Stimulated activated CD4-positive, alpha-beta T cell treated with anti-CD3 and anti-CD28 coated beads, Interleukin-1b, Interleukin-23, amount 100 ng/mL, for 48 hours (primary cell): ENCODE results near the gene GARIN5A.

Experiments used
- DNase-seq: peaks from one replicate; pipeline ENCODE4 v3.0.0-alpha.2; 2020

GARIN5A gene

DNA sequence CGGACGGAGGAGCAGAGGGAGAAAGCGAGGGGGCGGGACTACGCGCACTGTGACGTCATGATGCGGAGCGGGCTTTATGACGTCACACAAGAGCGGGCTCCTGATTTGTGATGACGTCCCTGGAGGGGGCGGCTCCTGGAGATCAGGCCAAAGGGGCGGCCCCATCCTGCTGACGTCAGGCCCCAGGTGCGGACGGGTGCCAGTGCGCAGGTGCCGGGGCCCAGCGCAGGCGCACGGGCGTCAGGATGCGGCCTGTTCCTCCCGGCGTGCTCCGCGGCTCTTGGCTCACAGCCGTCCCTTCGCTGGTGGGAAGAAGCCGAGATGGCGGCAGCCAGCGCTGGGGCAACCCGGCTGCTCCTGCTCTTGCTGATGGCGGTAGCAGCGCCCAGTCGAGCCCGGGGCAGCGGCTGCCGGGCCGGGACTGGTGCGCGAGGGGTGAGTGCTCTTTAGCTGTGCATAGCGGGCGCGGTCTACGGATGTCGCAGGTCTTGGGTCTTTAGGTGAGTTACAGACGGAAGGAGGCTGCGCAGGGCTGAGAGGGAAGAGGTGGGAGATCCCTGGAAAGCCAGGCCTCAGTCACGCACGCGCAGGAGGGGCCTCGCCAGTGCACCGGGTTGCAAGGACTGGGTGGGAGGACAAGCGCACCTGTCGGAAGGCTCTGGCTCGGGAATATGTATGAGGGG, at the start of gene GARIN5A, which contains the start of gene EMC10:
Gene GARIN5A (minus strand): TSS at position 625 of the 683 bp plus-strand sequence. CDS start 460 bp downstream, at position 165.
Gene EMC10 (plus strand): TSS at position 284 of the 683 bp plus-strand sequence. CDS start 38 bp downstream, at position 322.
- DNase-seq: peak; percentile 97

DNA sequence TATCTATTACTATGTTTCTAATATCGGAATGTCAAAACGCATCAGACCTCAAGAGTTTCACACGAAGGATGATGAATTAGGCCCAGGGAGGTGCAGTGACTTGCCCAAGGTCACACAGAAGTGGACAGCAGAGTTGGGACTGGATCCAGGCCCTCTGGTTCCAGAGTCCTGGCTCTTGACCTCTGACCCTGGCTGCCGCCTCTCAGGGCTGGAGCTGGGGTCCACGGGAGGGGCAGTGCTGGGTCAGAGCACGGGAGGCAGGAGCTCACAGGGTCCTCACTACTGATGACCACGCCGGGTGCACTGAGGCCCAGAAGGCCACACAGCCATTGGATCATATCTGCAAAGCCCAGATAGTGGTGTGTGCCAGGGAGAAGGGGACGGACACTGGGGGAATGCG, 46.2 kb upstream of the GARIN5A start:
- no peak for DNase-seq

DNA sequence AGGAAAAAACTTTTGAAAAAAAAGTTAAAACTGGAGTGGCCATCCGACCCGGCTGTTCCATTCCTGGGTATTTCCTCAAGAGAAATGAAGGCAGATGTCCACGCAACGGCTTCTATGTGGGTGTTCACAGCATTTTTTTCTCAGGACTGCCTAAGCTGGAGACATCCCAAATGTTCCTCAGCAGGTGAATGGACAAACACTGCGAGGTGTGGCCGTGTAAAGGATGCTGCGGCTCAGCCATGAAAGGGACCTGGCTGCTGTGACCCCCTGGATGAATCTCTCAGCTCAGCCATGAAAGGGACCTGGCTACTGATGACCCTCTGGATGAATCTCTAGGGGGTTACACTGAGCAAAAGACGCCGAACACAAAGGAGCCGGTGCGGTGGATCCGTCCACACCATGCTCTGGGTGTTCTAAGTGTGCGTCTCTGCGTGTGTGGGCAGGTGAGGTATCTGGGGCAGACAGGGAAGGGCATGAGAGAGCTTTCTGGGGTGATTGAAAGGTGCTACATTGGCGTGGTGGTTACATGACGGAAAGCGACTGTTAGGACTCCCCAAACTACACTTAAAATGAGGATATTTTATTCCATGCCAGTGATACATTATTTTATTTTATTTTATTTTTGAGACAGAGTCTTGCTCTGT, 44.3 kb upstream of the GARIN5A start:
- DNase-seq: no peak

DNA sequence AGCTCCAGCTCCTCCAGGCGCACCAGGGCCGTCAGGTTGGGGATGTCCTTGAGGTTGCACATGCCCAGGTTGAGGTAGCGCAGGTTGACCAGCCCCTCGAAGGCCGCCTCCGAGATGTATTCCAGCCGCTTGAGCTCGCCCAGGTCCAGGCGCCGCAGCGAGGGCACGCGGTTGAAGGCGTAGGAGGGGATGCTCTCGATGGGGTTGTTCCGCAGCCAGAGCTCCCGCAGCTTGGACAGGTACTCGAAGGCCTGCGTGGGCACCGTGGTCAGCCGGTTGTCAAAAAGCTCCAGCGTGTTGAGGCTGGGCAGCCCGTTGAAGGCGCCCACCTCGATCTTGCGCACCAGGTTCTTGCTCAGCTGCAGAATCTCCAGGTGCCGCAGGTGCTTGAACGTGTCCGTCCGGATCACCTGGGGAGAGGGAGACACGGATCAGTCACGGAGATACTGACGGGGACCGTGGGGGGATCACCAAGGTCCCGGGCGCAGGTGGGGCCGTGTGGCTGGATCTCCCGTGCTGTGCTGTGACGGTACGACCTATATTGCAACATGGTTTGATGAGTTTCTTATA, 42.4 kb upstream of the GARIN5A start:
- DNase-seq: no peak

DNA sequence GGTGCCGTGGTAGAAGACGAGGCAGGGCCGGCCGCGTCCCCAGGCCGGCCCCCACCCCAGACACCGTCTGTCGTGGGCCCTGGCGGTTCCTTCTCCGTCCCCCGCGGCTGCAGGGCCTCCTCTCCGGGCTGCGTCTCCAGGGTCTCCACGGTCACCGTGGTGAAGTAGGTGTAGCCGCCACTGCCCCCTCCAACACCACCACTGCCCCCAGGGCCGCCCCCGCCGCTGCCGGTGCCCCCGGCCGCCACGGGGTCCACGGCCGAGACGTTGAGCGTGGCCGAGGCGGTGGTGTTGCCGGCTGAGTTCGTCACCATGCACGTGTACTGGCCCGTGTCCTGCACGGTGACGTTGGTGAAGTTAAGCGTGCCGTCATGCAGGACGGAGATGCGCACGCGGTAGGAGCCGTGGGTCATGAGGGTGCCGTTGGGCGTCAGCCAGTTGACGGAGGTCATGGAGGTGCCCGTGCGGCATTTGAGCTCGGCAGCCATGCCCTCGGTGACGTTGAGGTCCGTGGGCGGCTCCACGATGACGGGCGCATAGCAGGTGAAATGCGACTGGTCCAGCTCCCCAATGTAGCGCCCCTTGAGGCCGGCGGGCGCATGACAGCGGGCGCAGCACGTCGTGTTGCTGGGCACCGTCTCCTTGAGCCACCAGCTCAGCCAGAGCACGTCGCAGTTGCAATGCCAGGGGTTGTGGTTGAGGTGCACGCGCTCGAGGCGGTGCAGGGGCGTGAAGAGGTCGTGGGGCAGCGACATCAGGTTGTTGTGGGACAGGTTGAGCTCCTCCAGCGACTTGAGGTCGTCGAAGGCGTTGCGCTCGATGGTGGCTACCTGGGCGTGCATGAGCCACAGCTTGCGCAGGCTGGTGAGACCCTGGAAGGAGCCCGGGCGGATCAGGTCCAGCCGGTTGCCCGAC, 41.7 kb upstream of the GARIN5A start:
- no peak for DNase-seq

DNA sequence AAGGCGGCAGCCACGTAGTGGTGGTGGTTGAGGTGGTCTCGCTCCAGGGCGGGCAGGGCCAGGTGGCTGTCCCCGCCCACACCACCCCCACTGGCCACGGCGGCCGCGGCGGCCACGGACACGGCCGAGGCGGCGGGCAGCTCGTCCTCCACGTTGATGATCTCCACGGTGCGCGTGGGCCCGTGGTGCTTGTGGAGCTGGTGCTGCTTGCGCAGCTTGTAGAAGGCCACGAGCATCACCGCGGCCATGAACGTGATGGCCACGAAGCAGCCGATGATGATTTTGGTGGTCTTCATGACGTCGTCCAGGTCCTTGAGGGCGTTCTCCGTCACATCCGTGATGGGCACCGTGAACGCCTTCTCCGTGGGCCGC, 41.0 kb upstream of the GARIN5A start:
- no peak for DNase-seq

DNA sequence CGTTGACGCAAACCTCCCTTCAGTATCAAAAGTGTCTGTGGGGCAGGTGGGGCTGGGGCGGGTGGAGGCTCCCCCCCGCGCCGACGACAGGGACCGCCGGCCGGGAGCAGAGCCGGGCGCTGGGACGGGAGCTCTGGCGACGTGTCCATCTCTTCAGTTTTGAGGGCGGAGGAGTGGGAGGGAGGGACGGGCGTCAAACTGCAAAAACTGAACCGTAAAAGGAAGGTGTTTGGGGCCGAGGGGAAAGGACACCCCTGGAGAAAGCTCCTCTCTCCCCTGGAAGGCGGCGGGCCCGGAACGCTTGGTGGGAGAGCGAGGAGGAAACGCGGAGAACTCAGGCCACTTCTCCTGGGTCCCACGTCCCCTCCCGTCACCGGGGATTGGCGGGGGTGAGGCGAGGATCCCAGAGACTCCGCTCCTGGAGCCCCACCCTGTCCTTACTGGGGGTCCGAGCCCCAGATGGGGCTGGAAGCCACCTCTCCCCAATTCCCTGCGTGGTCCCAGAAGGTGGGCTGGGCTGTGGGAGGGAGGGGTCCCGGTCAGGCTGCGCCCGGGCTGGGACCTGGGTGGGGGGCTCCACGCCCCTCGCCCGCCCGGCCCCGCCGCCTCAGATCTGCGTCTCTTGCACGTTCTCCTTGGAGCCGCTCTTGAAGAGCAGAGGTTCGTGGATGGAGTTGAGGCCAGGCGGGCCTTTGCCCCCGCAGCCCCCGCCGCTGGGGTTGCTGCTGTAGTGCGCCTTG, 40.5 kb upstream of the GARIN5A start:
- no peak for DNase-seq

DNA sequence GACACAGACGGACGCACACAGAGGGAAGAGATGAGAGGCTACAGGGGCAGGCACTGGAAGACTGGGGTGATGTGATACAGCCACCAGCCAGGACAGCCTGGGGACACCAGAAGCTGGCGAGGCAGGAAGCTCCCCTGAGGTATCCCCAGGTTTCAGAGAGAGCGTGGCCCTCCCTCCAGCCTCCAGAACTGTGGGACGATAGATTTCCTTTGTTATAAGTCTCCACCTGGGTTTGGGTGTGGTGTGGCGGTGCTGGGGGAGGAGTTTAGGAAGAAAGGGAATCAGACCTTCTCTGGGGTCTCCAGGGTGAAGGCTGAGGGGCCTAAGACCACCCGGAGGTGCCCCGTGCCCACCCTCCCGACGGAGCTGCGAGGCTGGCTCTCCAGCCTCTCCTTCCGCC, 39.8 kb upstream of the GARIN5A start:
- DNase-seq: no peak

DNA sequence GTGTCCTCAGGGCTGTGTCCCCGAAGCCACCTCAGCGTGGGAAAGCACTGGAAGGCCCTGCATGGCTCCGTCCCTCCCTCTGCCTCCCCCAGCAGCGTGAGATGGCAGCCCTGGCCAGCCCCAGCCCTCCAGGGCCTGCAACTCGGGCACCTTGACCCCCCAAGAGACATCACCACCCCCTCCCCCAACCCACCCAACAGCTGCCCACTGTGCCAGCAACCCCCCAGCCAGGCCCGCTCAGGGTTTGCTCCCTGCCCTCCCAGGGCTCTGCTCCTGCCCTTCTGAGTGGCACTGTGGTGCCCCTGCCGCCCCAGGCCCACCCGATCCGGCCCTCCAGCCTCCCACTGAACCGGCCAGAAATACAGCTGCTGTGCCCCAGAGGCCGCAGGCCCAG, 38.5 kb upstream of the GARIN5A start:
- no peak for DNase-seq

DNA sequence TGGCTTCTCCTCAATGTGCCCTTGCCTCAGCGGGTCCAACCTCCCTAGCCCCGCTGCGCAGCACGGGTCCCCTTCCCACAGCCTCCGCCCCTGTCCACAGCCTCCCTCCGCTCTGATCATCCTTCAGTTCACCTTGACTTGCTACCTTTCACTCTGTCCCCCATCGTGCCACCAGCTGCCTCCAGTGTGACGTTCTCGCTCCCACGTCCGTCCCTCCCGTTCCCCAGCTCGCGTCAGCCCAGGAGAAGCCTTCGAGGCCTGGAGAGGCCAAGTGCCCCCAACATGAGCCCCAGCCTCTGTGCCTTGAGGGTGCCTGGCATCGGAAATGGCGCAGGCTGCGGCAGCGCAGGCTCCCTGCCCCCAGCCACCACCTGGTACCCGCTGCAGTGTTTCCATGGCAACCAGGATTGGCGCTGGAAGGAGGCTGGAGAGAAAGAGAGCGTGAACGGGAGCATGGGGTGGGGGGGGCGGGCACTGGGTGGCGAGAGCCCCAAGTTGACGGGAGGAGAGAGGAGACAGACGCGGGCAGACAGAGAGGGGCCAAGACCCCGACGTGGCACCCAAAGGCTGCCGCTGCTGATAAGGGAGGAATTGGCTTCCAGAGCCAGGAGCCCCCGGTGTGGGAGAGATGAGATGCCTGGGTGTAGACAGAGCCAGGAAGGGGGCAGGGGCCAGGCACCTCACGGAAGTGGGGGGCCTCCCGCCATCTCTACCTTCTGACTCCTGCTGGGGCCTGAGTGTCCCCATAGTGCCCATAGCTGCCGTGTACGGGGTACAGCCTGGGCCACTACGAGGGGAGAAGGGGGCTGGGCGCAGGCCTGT, 37.9 kb upstream of the GARIN5A start:
- no peak for DNase-seq

DNA sequence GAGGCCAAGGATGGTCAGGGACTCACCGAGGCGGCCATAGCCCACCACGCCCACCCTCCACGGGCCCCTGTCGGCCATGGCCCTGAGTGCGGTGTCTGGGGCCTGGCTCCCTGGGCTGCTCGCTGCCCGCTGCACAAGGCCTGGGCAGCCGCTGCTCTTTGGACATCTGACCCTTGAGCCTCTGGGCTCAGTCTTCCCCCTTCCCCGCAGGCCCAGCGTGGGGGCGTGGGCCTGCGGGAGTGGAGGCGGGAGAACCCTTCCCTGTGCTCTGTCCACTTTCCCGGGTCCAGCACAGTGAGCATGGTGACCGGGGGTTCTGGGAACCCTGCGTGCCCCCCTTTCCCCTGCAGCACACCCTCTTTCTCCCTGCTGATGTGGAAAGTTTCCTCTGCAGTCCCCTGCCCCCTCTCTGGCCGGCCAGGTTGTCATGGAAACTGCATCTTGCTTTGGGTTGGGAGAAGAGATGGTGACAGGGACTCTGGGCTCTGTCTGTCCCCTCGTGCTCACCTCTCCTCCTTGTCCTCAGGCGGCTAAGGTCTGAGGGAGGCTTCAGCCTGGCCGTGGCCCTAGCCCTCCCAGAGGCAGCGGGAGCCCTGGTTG, 37.2 kb upstream of the GARIN5A start, which contains the start of gene ASPDH:
Gene ASPDH (minus strand): TSS at position 168 of the 600 bp plus-strand sequence. CDS start 90 bp downstream, at position 78.
- no peak for DNase-seq

DNA sequence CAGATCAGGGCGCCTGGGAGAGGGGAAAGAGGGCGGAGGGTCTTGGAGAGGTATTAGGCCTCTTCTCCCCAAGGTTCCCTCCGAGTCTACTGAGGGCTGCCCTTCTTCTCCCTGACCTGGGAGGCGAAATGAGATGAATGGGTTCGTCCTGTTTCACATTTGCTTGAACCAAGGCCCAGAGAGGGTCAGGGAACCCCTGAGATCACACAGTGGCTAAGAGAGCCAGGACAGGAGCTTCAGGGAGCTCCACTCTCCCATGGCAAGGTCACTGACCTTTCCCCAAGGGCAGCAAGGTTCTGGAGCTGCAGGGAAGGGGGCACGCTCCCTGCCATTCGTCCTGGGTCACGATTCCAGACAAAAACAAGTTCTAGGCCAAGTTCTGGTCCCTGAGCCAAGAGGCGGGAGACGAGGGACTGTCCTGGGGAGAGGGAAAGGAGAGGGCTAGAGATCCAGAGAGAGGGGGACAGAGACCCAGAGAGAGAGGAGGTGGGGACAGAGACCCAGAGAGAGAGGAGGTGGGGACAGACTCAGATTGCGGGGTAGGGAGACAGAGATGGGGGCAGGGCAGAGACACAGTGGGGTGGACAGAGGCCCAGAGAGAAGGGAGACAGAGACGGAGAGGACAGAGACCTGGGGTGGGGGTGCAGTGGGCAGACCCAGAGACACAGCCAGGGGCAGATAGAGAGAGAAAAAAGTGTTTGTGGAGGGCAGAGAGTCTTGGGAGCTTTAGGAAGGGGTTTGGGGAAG, 36.5 kb upstream of the GARIN5A start:
- no peak for DNase-seq

DNA sequence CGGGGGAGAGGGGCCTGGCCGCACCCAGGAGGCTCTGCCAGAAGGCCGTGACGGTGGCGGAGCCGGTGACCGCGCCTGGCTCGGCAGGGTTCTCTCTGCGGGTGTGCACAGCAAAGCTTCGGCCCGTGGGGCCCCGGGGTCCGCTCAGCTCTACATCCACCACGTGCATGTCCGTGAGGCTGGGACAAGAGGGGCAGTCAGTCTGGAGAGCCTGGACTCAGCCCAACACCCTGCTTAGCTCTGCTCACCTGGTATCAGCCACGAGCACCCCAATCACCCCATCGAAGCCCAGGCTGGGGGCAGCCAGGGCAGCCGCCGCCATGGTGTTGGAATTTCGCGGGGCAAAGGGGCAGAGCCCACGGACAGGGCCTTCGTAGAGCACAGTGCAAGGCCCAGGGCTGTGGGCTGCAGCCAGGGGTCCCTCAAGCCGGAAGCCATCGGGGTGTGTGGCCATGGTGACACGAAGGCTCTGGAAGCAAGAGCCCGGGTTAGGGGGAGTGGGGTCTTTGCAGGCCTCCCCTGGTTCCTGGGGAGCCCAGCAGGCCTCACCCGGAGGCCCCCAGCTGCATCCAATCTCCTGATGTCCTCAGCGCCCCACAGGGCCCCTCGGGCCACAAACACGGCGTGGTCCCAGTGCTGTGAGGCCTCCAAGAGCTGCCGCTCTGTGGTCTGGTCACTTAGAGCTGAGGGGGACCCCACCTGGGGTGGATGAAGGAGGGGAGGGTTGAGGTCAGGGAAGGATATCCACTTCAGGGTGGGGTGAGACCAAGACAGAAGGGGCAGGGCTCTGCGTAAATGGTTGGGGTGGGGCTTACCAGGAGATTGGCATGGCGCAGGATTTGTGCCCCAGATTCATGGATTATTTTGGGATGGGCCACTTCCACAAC, 35.7 kb upstream of the GARIN5A start:
- no peak for DNase-seq

DNA sequence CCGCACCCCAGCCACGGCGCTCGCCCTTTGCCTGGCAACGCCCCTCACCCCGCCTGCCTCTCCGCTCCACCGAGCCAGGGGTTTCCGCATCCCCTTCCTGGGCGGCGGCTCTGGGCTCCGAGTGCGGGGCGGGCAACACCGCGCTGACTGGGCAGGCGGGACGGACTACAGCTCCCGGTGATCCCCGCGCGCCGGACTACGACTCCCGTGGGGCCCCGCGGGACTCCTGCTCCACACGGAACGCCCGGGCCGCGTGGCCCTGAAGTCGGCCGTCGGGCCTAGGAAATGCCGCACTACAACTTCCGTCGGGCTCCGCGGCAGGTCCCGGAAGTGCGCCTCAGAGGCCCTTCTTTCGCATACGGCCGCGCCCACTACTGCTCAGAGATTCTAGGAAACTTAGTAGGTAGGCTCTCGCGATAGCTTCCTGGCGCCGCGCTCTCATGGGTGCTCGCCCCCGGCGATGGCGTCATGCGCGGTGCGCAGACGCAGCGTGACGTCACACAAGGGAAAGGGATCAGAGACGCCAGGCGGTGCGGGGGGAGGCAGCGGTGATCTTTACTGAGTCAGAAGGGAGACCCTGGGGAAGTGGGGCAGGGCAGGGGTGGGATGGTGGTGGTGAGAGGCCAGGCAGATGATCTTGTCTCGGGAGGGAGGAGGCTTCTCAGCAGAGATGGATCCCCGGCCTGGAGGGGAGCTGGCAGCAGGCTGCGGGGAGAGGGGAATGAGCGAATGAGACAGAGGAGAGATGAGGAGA, 34.6 kb upstream of the GARIN5A start, which contains the start of gene JOSD2:
Gene JOSD2 (minus strand): TSS at position 123 of the 754 bp plus-strand sequence. CDS start 760 bp downstream, outside the sequence.
- peak; percentile 98 for DNase-seq

DNA sequence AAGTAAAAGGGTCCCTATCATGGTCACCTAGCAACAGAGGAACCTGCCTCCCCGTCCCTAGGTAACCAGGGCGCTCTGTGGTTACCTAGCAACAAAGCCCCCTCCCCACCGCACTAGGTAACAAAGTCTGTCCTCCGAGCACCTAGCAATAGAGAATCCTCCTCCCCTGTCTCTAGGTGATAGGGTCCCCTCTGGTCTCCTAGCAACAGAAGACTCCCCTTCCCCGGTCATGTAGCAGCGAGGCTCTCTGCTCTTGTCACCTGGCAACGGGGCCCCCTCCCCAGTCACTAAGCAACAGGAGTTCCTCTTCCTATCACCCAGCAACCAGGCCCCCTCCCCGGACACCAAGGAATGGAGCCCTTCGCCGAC, 34.0 kb upstream of the GARIN5A start:
- DNase-seq: no peak

DNA sequence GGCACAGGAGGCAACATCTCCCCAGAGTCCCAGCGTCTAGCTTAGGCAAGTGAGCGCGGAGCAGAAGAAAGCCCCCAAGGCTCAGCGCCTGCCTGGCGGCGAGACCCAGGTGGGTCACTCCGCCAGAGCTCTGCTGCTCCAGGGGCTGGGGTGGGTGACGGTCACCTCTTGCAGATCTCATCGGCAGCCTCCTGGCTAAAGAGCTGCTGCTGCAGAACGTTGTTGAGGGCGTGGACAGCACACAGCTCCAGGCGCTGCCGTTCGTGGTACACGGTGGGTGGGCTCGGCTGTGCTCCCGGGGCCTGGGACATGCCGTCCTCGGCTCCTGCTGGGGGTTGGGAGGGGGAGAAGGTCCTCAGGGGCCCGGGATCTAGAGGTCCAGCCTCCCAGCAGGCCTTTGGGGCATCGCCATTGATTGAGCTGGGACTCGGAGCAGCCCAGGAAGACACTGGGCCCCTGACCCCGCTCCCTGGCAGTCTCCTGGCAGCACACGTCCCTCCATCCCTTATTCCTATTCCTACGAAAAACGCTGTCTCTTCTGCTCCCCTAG, 33.5 kb upstream of the GARIN5A start:
- DNase-seq: no peak

DNA sequence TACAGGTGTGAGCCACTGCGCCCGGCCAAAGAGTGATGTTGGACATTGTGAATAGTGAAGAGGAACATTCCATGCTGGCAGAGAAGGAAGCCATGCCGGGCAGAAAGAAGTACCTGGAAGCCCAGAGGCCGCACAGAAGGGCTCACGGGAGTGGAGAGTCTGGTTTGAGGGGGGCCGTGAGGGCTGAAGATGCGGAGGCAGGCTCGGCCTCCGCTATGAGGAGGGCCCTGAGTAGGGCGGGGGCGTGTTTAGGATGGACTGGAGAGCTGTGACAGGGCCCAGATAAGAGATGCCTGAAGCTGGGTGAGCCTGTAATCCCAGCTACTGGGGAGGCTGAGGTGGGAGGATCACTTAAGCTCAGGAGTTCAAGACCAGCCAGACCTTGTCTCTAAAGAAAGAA, 32.7 kb upstream of the GARIN5A start:
- DNase-seq: no peak

DNA sequence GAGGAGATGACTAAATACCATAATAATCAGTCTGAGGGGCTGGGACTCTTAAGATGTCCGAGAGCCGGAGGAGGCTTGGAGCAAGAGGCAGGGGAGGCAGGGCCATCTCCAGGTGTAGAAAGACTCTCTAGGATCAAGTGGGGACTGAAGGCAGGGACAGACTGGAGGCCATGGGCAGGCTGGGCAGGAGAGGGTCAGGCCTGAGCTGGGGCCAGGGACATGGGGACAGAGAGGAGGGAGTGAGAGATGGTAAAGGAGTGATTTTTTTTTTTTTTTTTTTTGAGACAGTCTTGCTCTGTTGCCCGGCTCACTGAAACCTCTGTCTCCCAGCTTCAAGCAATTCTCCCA, 32.2 kb upstream of the GARIN5A start:
- DNase-seq: no peak
